ENCODE data around the gene RPH3AL.

RPH3AL gene

GRCh38 chr17:283911-284675 is 68.5 kb downstream of the RPH3AL start:
- no peak for TF ChIP-seq EP300 (IDR thresholded peaks at IDR 0.05; ENCODE audit: borderline replicate concordance)
- no peak for TF ChIP-seq TAF1 (IDR thresholded peaks at IDR 0.05; ENCODE audit: low read depth)
- TF ChIP-seq CEBPB (IDR thresholded peaks at IDR 0.05): no peak
- no peak for TF ChIP-seq YY1 (IDR thresholded peaks at IDR 0.05; ENCODE audit: low read depth)

GRCh38 chr17:282912-283882 is 69.4 kb downstream of the RPH3AL start:
- TF ChIP-seq RAD21 (IDR thresholded peaks at IDR 0.05; ENCODE audit: low read depth) (no peak), EGR1 (IDR thresholded peaks at IDR 0.05) (no peak), TEAD4 (IDR thresholded peaks at IDR 0.05) (no peak), USF1 (IDR thresholded peaks at IDR 0.05) (no peak), ZBTB7A (IDR thresholded peaks at IDR 0.05; ENCODE audit: low read depth) (no peak)

- no peak for TF ChIP-seq EGR1 (IDR thresholded peaks at IDR 0.05)
- TF ChIP-seq MAX (IDR thresholded peaks at IDR 0.05): no peak
- TF ChIP-seq CREB1 (IDR thresholded peaks at IDR 0.05; ENCODE audit: low read depth): no peak
- TF ChIP-seq TEAD4 (IDR thresholded peaks at IDR 0.05): no peak
- no peak for TF ChIP-seq TCF12 (IDR thresholded peaks at IDR 0.05; ENCODE audit: low read depth)
- no peak for TF ChIP-seq YY1 (IDR thresholded peaks at IDR 0.05; ENCODE audit: low read depth)
Observed at GRCh38 chr17:282000-282911, 70.4 kb downstream of the RPH3AL start.

- no peak for TF ChIP-seq YY1 (IDR thresholded peaks at IDR 0.05; ENCODE audit: low read depth)
- no peak for TF ChIP-seq RAD21 (IDR thresholded peaks at IDR 0.05; ENCODE audit: low read depth)
- TF ChIP-seq REST (IDR thresholded peaks at IDR 0.05; ENCODE audit: low read depth): no peak
- TF ChIP-seq ZBTB7A (IDR thresholded peaks at IDR 0.05; ENCODE audit: low read depth): no peak
- no peak for TF ChIP-seq CEBPB (IDR thresholded peaks at IDR 0.05)
- TF ChIP-seq TEAD4 (IDR thresholded peaks at IDR 0.05): no peak
- TF ChIP-seq MAX (IDR thresholded peaks at IDR 0.05): no peak
- TF ChIP-seq EP300 (IDR thresholded peaks at IDR 0.05; ENCODE audit: borderline replicate concordance): no peak
- TF ChIP-seq USF1 (IDR thresholded peaks at IDR 0.05): no peak
- no peak for TF ChIP-seq EGR1 (IDR thresholded peaks at IDR 0.05)
Observed at GRCh38 chr17:281365-281999, 71.1 kb downstream of the RPH3AL start.

- TF ChIP-seq CEBPB (IDR thresholded peaks at IDR 0.05) (no peak), MAX (IDR thresholded peaks at IDR 0.05) (no peak), CREB1 (IDR thresholded peaks at IDR 0.05; ENCODE audit: low read depth) (no peak), TCF12 (IDR thresholded peaks at IDR 0.05; ENCODE audit: low read depth) (no peak), YY1 (IDR thresholded peaks at IDR 0.05; ENCODE audit: low read depth) (no peak), TAF1 (IDR thresholded peaks at IDR 0.05; ENCODE audit: low read depth) (no peak), USF1 (IDR thresholded peaks at IDR 0.05) (no peak), TEAD4 (IDR thresholded peaks at IDR 0.05) (no peak), REST (IDR thresholded peaks at IDR 0.05; ENCODE audit: low read depth) (no peak), RAD21 (IDR thresholded peaks at IDR 0.05; ENCODE audit: low read depth) (no peak), ZBTB7A (IDR thresholded peaks at IDR 0.05; ENCODE audit: low read depth) (no peak), EP300 (IDR thresholded peaks at IDR 0.05; ENCODE audit: borderline replicate concordance) (no peak), EGR1 (IDR thresholded peaks at IDR 0.05) (no peak), FOXM1 (IDR thresholded peaks at IDR 0.05; ENCODE audit: borderline replicate concordance, low read depth) (no peak), NFIC (IDR thresholded peaks at IDR 0.05) (no peak)
Observed at GRCh38 chr17:280901-281300, 71.7 kb downstream of the RPH3AL start.

Data from Ishikawa (cell line).